CD4-positive, alpha-beta T cell treated with Interferon gamma for 1 hour (primary cell): ENCODE data around the gene CLEC5A.
"Not testable (repeated sequence)": the region's sequence is repeated elsewhere in the genome, so short reads cannot be mapped to it uniquely, and the experiment has no call there.

Source experiments
- DNase-seq: peaks from one replicate; pipeline ENCODE4 v3.0.0-alpha.2; 2020

The CLEC5A gene

DNA sequence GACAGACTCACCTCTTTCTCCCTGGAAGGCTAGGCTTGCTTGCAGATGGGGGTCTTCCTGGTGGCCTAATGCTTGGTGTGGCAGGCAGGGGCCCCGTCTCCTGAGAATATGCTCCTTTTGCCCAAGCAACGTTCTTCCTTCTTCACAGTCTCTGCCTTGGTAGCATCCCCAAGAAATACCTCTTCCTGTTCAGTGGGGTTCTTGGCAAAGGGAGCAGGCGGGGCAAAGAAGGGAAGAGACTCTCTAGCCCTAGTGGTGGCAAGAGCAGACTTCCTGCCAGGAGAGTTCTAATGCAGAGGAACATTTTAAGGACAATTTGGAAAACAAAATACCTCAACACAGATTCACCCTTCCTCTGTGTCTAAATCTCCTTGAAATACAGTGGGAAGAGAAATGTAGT, at the start of gene CLEC5A:
Gene CLEC5A (minus strand): TSS at position 179 of the 400 bp plus-strand sequence. CDS start 682 bp downstream, outside the sequence.
- DNase-seq: no peak

DNA sequence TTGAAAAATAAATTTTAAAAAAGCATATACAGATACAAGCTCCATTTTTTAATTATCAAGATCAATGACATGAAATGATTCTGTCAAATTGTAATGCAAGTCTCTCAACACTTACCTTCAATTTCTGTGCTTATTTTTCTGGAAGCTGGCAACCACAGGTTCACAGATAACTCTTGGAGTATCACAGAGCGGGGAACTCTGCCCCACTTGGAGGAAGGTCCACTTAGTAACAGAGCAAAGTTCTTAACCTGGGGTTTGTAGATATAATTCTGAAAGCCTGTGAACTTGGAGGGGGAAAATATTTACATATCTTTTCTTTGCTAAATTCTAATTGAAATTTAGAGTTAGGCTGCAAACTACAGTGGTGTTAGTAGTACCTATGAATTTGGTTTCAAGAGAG, 46.6 kb upstream of the CLEC5A start:
- DNase-seq: no peak

DNA sequence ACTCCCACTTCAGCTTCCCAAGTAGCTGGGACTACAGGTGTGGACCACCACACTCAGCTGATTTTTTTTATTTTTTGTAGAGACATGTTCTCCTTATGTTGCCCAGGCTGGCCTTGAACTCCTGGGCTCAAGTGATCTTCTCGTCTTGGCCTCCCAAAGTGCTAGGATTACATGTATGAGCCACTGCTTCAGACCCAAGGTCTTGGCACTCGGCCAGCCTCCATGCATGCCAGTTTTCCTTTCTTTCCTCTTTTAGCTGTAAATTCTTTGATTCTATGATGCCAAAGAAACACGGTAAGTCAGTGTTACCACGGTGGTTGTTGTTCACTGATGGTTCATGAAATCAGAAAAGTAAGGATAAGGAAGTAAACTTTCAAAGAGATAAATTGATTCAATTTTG, 45.9 kb upstream of the CLEC5A start:
- no peak for DNase-seq

DNA sequence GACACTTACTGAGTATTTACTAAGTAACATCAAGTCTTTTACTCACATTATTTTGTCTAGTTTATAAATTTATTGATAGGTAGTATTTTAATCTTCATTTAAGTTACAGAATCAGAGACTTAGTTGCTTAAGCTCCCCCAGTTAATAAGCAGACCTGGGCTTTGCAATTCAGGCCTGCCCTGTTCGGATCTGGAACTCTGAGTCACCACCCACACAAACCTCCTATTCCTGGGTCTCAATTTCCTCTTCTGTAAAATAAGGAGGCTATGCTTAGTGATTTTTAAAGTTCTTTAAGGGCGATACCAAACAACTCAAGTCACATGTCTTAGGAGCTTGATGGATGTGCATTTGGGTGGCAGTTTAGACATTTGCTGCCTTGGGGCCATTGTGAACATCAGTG, 45.4 kb upstream of the CLEC5A start:
- DNase-seq: no peak

DNA sequence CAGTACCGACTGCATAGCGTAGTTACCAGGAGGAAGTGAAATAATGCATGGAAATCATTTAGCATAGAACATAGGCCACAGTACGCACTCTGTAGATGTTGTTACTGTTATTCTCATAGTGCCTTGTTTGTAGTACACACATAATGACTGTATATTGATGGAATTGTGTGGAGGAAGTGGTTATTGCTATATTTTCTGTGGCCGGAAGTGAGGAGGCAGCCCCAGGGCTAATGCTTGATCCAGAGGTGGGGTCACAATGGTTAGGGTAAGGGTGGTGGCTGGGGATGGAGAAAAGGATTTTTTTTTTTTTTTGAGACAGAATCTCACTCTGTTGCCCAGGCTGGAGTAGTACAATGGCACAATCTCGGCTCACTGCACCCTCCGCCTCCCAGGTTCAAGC, 44.4 kb upstream of the CLEC5A start:
- no peak for DNase-seq

DNA sequence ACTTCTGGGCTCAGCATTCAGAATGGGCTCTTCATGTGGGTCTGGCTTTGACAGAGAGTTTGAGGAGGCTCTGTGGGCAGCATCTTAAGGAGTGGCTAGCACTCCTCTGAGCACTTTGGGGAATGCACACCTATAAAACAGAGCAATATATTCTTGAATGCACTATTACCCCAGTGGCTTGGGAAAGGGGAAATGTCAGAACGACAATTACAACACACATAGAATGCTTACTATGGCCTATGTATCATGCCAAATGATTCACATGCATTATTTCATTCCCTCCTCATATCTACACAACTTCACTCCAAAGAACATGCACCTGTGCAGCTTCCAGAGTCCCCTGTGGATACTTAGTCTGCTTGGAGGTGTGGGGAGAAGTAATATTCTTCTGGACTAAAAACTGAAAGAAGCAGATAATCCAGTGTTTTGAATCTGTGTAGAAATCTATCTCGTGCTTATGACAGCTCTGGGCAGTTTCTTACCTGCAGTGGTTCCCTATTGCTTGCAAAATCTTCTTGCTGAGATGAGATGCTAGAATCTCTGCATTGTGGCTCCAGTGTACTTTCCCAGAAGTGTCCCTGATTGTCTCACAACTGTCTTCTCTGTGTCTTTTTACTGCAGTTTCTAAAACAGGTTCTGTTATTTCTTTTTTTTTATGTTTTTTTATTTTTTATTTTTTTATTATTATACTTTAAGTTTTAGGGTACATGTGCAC, 43.4 kb upstream of the CLEC5A start:
- no peak for DNase-seq

DNA sequence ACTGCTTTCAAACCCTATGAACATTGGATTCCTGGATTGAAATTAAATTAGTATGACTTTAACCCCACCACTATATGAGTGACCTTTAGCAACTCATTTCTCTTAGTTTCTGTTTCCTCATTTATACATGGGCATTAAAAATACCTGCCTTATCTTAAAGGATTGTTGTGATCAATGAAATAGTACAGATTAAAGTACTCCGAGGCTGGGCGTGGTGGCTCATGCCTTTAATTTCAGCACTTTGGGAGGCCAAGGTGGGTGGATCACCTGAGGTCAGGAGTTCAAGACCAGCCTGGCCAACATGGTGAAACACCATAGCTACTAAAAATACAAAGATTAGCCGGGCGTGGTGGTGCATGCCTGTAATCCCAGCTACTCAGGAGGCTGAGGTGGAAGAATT, 41.0 kb upstream of the CLEC5A start:
- DNase-seq: not testable (repeated sequence)

DNA sequence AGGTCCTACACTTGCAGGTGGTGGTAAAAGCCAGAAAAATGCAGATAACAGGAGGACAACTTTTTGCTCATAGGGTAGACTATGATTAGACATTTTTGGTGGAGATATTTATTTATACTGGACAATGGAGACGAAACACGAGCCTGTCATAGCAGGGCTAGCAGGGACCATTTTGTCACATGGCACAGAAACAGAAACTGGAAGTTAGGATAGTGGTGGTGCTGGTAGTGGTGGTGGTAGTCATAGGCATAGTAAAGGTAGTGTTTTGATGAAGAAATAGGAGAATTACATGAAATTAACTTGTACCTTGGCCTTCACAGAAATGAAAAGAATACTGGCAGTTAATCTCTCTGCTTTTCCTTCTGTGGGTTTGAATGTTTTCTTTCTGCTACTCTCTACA, 40.1 kb upstream of the CLEC5A start:
- no peak for DNase-seq

DNA sequence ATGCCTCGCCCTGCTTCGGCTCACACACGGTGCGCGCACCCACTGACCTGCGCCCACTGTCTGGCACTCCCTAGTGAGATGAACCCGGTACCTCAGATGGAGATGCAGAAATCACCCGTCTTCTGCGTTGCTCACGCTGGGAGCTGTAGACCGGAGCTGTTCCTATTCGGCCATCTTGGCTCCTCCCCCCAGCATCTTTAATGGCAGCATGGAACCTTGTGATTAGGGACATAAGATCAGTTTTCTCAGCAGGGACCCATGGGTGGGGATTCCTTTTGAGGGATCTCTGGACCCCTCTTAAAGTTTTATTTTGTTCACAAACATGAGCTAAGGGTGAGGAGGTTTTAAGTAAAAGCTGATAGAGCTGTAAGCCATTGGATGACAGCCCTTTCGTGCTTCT, 39.2 kb upstream of the CLEC5A start:
- not testable (repeated sequence) for DNase-seq

DNA sequence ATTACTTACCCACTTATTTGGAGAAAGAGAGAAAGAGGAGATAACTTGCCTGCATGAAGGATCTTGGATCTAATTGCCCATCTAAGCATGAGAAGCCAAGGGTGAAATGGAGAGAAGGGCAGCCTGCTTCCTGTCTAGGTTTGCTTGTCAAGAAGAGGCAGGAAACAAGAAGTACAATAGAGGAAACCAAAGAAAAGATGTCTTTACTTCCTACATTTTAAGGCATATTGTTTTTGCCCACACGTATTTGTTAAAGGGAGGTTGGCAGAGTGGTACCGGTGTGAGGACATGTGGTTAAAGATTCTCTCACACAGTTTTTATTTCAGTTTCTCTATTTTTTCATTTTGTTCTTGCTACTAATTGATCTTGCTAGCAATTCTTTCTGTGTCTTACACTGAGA, 32.8 kb upstream of the CLEC5A start:
- DNase-seq: no peak

DNA sequence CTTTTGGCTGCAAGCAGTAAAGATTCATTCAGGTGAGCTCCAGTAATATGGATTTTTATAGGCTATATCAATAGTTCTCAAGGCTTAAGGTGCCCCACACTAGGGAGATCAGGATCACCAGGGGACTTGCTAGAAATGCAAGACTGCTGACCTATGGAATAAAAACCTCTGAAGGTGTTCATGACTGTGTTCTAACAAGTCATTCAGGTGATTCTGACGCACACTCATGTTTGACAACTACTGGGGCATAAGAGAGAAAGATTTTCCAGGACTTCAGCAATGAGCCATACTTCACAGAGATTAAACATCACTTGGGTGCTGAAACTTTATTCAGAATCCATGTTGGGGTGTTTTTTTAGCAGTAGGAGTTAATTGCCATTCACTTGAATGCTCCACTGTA, 31.6 kb upstream of the CLEC5A start:
- no peak for DNase-seq

DNA sequence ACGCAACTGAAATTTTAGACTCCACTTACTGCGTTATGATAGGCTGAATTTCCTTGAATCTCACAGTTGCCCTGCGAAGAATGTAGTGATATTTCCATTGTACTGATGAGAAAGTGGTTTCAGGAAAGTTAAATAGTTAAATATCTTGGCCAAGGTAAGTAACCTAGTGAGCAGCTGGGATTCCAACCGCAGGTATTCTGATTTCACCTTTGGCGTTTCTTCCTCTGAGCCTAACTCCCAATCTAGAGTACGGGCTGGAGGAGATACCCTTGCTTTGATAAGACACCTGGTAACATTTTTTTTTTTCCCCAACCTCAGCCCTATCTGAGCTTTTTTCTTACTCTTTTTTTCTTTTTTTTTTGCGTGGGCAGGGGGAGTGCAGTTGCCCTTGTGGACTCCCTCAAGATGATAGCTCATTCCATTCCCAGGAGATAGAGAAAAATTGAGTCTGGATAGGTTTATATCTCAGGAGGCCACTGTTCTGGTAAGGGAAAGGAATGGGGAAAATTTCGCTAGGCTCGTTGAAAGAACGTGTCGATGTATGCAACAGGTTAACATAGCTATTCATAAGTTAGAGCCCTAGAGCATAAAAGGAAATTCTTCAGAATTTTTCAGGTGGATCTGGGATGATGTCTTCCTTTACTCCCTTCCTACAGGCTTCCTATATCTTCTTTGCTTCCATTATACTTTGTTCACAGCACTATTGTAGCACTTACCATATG, 29.9 kb upstream of the CLEC5A start:
- DNase-seq: no peak

DNA sequence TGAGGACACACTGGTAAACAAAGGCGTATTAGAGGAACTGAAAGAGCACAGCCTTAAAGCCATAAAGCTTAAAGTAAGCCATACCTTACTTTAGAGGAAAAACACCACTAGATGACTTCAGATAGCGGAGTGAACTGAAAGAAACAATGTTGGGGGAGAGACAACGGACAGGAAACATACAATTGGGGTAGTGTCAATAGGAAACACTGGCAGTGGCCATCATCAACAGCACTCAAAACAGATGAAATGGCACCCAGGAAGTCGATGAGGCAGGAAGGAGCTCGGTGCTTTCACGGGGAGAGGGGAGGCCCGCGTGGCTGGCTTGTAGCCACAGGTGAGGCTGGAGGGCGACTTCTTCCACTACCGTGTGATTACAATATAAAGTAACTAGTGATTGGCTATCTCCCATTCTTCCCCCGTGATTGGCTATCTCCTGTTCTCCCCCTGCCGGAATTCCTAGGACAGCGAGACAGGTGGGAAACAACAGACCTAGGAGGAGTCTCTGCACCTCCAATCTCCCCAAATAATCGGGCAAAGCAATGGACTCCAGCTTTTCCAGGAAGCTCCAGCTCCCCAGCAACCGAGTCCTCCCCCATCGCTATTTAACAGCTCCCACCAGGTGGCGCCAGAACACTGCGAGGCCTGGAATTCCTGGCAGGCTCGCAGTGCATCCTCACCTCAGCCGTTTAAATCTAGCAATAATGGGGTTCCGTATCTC, 29.2 kb upstream of the CLEC5A start:
- peak; percentile 57 for DNase-seq

DNA sequence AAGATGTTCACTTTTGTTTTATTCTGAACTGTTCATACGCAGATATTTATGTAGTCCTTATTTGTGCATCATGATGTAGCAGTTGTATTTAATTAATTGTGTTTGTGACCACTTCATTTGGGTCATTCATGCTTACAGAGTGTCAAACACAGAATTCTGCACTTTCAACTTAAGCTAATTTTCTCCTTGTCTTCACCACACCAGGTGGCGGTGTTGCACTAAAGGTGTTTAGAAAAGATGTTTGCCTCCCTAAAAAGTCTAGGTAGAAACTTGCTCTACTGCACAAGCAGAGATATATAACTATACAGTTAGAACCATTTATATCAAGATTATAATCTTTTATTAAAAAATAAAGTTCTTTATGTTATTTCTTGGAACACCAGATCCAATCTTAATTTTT, 28.1 kb upstream of the CLEC5A start:
- no peak for DNase-seq

DNA sequence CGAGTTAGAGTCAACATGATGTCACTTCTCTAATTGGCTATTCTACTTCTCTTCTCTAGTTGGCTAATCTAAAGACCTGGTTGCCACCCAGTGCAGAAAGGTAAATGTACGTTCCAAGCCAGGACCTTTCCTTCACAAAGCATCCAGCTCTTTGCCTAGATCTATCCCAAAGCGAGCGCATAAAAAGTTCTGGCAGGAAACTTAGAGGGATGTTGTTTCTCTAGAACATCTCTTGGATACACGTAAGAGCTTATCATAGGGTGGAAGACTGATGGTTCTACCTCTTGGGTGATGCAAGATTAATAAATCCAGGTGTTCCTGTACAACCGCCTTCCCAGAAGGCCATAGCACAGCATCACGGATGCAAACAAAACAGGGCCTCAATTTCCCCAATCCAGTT, 26.9 kb upstream of the CLEC5A start, which contains the start of gene TAS2R38:
Gene TAS2R38 (minus strand): TSS at position 101 of the 400 bp plus-strand sequence. CDS start 84 bp downstream, at position 17.
- DNase-seq: no peak

DNA sequence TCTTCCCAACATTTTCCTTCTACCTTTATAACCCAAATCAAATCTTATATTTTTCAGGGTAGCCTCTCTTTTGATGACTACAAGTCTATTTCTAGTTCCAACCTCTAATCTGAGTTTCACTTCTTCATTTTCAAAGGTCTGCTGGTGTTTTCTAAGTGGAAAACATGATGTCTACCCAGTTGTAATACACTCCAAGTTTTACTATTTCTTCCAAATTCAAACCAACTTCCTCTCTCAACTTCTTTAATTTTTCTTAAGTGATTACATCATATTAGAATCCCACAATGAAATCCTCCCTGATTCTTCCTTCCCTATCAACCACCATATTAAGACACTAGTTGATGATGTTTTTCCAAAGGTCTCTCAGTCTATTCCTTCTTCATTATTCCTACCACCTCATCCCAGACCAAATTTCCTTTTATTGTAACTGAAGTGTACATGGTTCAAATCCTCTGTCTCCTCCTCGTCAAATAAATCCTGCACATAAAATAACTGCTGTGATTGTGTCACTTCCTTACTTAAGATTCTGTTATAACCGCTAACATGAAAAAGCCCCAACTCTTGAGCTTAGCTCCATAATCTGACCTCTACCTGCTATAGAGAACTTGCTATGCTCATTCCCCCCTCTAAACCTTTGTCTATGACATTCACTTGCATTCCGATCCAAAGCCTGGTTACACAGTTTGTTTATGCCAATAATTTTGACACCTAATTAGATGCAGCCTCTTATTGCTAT, 14.1 kb upstream of the CLEC5A start:
- no peak for DNase-seq

DNA sequence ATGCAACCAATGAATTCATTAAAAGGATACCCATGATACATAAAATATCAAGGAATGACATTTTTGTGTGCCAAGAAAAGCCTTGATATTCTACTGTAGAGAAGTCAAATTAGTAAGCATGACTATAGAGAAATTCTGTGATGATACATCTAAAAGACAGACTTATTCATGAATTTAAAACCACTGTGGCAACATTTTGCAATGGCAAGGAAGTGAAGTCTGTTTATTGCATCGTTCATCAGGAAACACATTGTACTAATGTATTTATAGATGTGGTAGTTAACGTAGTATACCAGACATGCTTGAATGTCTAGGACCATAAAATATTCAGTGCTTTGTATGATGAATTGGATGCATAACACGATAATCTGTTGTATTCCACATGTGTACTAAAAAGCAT, 9.3 kb upstream of the CLEC5A start:
- DNase-seq: no peak

DNA sequence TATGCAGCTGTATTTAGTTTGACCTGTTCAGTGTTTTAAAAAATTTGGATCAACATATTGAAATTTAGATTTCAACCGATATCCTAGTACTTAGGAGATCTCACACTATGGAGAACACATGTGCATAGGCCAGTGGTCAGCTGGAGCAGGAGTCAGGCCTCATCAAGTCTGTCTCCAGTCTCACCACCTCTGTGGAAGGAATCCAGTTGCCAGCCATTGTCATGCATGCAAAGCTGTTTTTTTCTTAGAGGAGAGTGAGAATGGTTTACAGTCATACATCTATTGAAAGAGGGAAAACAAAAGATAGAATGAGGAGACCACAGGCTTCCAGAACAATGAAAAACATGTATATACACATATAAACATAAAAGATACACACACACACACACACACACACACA, 7.6 kb upstream of the CLEC5A start:
- no peak for DNase-seq

DNA sequence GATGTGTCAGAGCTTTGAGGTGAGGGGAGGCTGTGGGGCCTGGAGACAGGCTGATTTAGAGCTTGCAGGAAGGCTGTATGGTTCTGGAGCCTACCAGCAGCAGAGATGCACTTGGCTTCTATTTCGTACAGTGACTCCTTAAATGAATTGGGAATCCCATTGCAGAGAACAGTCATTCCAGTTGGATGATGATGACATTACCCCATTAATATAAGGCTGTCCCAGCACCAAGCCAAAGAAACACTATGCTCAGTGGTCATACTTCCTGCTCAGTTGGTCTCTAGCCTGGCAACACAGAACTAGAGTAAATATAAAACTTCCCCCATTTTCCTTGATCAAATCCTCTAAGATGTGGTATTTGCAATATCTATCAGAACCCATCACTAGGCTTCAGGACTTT, 5.7 kb upstream of the CLEC5A start:
- no peak for DNase-seq

DNA sequence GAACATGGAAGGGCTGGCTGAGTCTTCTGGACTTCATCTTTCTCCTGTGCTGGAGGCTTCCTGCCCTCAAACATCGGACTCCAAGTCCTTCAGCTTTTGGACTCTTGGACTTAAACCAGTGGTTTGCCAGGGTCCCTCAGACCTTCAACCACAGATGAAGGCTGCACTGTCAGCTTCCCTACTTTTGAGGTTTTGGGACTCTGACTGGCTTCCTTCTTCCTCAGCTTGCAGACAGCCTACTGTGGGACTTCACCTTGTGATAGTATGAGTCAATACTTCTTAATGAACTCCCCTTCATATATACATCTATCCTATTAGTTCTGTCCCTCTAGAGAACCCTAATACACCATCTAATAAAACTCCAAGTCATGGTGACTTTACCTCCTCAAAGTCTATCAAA, 4.0 kb upstream of the CLEC5A start:
- DNase-seq: peak; percentile 5

DNA sequence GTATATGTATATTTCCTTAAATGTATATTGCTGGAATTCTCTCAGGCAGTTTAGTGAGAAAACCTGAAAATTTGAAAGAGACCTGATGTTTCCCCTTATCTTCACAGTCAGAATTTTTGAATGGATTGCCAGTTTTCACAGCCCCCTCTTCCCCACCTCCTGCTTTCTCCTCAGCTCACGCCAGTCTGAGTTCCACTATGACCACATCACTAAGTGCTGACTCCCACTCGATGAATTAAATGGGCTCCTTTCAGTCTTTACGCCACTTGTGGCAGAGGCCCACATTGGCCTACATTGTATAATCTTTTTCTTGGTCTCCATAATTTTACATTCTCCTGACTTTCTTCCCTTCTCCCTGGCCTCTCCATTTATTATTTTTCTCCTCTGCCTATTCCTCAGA, 3.1 kb upstream of the CLEC5A start:
- DNase-seq: no peak

DNA sequence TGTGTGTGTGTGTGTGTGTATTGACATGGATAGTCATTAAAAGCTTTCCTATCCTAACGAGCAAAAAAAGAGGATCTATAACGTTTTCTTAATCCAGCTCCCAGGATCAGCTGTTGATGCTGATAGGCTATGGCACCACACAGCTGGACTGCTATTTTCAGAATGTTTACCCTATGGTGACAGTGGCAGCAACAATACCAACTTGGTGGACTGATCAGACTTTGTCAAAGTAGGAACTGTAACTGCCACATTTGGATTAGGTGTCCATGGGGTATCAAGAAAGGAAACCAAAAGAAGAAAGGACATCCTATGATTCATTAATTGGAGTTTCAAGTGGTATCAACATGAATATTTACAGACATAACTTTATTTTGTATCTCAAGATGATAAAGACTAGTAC, 2.7 kb upstream of the CLEC5A start:
- DNase-seq: no peak

DNA sequence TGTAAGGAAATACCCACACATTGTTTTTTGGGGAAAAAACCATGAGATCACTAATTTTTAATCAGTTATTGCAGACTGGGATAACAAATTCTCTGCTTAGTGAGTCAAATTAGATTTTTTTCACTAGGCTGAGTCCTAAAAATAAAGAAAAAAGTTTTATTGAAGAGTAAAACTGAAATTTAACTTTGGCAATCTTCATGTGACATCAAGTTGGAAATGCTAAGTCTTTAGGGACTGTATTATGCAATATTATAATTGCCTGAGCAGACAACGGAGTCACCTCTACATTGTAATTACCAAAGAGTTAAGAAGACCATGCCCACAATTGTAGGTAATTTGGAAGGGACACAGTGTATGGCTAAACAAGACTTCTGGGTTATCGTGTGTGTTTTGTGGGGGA, 2.2 kb upstream of the CLEC5A start:
- DNase-seq: no peak
